Ishikawa (cell line): Measurements from ENCODE around the gene MBOAT2.

Experiments used
- CEBPB ChIP-seq: IDR thresholded peaks from 2 replicates; pipeline ENCODE4 v1.6.1; 2012
- CREB1 ChIP-seq: IDR thresholded peaks from 2 replicates; pipeline ENCODE4 v1.6.1; 2012; ENCODE audit warnings: low read depth
- EGR1 ChIP-seq: IDR thresholded peaks from 2 replicates; pipeline ENCODE4 v1.6.1; 2012
- EP300 ChIP-seq: IDR thresholded peaks from 2 replicates; pipeline ENCODE4 v1.6.1; 2012; ENCODE audit warnings: borderline replicate concordance
- FOXM1 ChIP-seq: IDR thresholded peaks from 2 replicates; pipeline ENCODE4 v1.6.1; 2012; ENCODE audit warnings: low read depth, borderline replicate concordance
- NFIC ChIP-seq: IDR thresholded peaks from 2 replicates; pipeline ENCODE4 v1.6.1; 2012
- RAD21 ChIP-seq: IDR thresholded peaks from 2 replicates; pipeline ENCODE4 v1.6.1; 2012; ENCODE audit warnings: low read depth
- REST ChIP-seq: IDR thresholded peaks from 2 replicates; pipeline ENCODE4 v1.6.1; 2012; ENCODE audit warnings: low read depth, mild to moderate bottlenecking
- TAF1 ChIP-seq: IDR thresholded peaks from 2 replicates; pipeline ENCODE4 v1.6.1; 2012; ENCODE audit warnings: low read depth, mild to moderate bottlenecking
- TCF12 ChIP-seq: IDR thresholded peaks from 2 replicates; pipeline ENCODE4 v1.6.1; 2012; ENCODE audit warnings: low read depth
- TEAD4 ChIP-seq: IDR thresholded peaks from 2 replicates; pipeline ENCODE4 v1.6.1; 2012
- USF1 ChIP-seq: IDR thresholded peaks from 2 replicates; pipeline ENCODE4 v1.6.1; 2012
- YY1 ChIP-seq: IDR thresholded peaks from 2 replicates; pipeline ENCODE4 v1.6.1; 2012; ENCODE audit warnings: low read depth
- ZBTB7A ChIP-seq: IDR thresholded peaks from 2 replicates; pipeline ENCODE4 v1.6.1; 2012; ENCODE audit warnings: low read depth
- TF ChIP-seq, protein P1 (sequence below): IDR thresholded peaks from 2 replicates; pipeline ENCODE4 v1.6.1; 2012

Gene MBOAT2

GRCh38 chr2:9018109-9018508 lies 14.6 kb upstream of the MBOAT2 start:
- no peak for TF ChIP-seq ZBTB7A
- TF ChIP-seq REST: no peak
- TF ChIP-seq FOXM1: no peak
- TF ChIP-seq EGR1: no peak
- TF ChIP-seq, protein P1, sequence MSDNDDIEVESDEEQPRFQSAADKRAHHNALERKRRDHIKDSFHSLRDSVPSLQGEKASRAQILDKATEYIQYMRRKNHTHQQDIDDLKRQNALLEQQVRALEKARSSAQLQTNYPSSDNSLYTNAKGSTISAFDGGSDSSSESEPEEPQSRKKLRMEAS: no peak
- no peak for TF ChIP-seq TCF12
- TF ChIP-seq RAD21: no peak
- TF ChIP-seq CREB1: no peak
- TF ChIP-seq TEAD4: no peak
- no peak for TF ChIP-seq YY1
- no peak for TF ChIP-seq NFIC
- TF ChIP-seq USF1: no peak
- TF ChIP-seq EP300: no peak
- no peak for TF ChIP-seq CEBPB
- TF ChIP-seq TAF1: no peak

GRCh38 chr2:9017411-9017810 lies 13.9 kb upstream of the MBOAT2 start:
- TF ChIP-seq RAD21: no peak
- no peak for TF ChIP-seq TCF12
- TF ChIP-seq CREB1: no peak
- TF ChIP-seq TAF1: no peak
- TF ChIP-seq TEAD4: no peak
- TF ChIP-seq EP300: no peak
- TF ChIP-seq, protein P1: no peak
- no peak for TF ChIP-seq ZBTB7A
- no peak for TF ChIP-seq CEBPB
- TF ChIP-seq USF1: no peak
- TF ChIP-seq FOXM1: no peak
- TF ChIP-seq YY1: no peak
- no peak for TF ChIP-seq EGR1
- no peak for TF ChIP-seq NFIC
- no peak for TF ChIP-seq REST

DNA sequence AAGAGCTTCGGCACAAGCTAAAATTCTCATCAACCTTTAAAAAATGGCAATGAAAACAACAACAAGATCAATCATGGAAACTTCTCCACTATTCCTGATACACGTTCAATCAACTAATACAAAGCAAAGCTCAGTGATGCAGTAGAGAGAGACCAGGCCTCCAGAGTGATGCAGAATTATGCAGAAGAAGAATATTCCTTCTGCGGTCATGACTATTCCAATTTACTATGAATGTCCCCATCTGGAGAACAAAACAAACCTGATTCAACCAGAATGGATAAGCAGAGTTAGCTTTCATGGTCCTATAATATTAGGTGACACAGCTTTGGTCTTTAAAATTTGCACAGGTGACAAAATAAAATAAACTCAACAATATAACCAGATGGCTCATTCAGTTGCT lies 12.5 kb upstream of the MBOAT2 start:
- TF ChIP-seq TAF1 (no peak), REST (no peak)

DNA sequence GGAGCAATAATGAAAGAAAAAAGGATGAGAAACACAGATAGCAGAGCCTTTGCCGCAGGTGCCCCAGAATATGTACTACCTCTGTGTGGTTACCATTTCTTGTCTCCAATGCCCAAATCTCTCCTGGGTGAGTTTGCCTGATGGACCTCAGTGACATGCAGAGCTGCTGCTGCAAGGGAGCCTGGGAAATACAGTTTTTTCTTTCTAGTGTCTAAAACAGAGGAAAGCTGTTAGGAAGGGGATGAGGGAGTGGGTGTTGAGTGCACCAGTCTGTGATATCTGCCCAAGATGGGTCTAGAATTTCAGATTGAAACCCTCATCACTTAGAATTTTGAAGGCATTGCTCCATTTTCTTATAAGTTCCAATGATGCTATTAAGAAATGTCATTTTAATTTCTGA lies 9.9 kb upstream of the MBOAT2 start:
- TF ChIP-seq EGR1 (no peak), TAF1 (no peak), CEBPB (no peak), YY1 (no peak), ZBTB7A (no peak), TEAD4 (no peak), RAD21 (no peak), EP300 (no peak), REST (no peak)
